Testis (tissue), 3 donors: ENCODE measurements around the gene LEF1. TPM values are rescaled to one million over a fixed set of nuclear protein-coding genes. Genes with fewer than 3 reads are reported as not detected.

Experiments used
- DNase-seq: peaks from one replicate; pipeline ENCODE4 v3.0.0-alpha.2; 2019
- H3K27ac ChIP-seq, 2 donors: fragments of 200-600 bp; sonication (generic); one replicate each; pipeline ENCODE4 v1.5.1; 2019
- H3K27me3 ChIP-seq: fragments of 200-600 bp; sonication (generic); one replicate; pipeline ENCODE4 v1.5.1; 2019
- H3K36me3 ChIP-seq: fragments of 200-600 bp; sonication (generic); one replicate; pipeline ENCODE4 v1.5.1; 2017; ENCODE audit warnings: low read depth; ENCODE audit errors: missing control alignments
- H3K4me1 ChIP-seq: fragments of 200-600 bp; sonication (generic); one replicate; pipeline ENCODE4 v1.5.1; 2019
- H3K4me3 ChIP-seq, 2 donors: fragments of 200-600 bp; sonication (generic); one replicate each; pipeline ENCODE4 v1.5.1; 2017 to 2019
- H3K9me3 ChIP-seq: fragments of 200-600 bp; sonication (generic); one replicate; pipeline ENCODE4 v1.5.1; 2017
- CTCF ChIP-seq, 3 experiments: fragments of 450-650 bp in 2 of 3; fragments of 200-600 bp in 1 of 3; sonication (generic) in 1 of 3; IDR thresholded peaks; one replicate each; pipeline ENCODE4 v1.5.1; 2016 to 2019; ENCODE audit warnings: antibody characterized with exemption in 3 of 3, mild to moderate bottlenecking in 2 of 3, moderate library complexity in 1 of 3
- POLR2A ChIP-seq: fragments of 450-650 bp; IDR thresholded peaks from one replicate; pipeline ENCODE4 v1.6.1; 2017; ENCODE audit warnings: antibody characterized with exemption, mild to moderate bottlenecking, moderate library complexity
- WGBS, 2 donors: methylation state at CpG; one replicate each; pipeline ENCODE4 v1.1.5; 2018; 5-methylcytosine and 5-hydroxymethylcytosine counted together
- intact Hi-C: fragments of 100-400 bp; cut with DNase I; formaldehyde crosslinking; loops from one replicate; pipeline ENCODE4 v1.15.1; 2023; ENCODE audit warnings: low total_unique reads
- polyA plus RNA-seq: library from polyadenylated mRNA; stranded (reverse); fragments of 350-450 nt; fragmentation: Illumina TruSeq; extraction: RNeasy Lipid Tissue Mini Kit (QIAGEN cat#74804); gene quantifications from one replicate; pipeline ENCODE4 v1.2.3, GENCODE V29; 2014; ENCODE audit warnings: low read depth, low replicate concordance; ENCODE audit not compliant: insufficient read depth
- total RNA-seq, 2 donors: library from RNA; depleted of rRNA; stranded (reverse); fragments of >200 nt; gene quantifications; one replicate each; pipeline ENCODE4 v1.2.3, GENCODE V29; 2016

LEF1 gene
- total and polyA plus RNA-seq, 3 donors from 2014 or later, result 35.0 to 63.5 (median 37.1) TPM

- TF ChIP-seq CTCF (IDR thresholded peaks at IDR 0.05) (no peak), POLR2A (no peak)
Observed at GRCh38 chr4:108156391-108156790, 12.3 kb downstream of the LEF1 start.

GRCh38 chr4:108155373-108155772 lies 13.4 kb downstream of the LEF1 start:
- intact Hi-C loops, result no loop called here
- H3K9me3 ChIP-seq, result no peaks in the 10 kb centered on the region
- WGBS, 2 donors, result 84 to 86% methylated on average over 7 of the region's 7 CpGs
- H3K36me3 ChIP-seq, result no peaks in the 10 kb centered on the region
- no peak overlapping the region for H3K4me3 ChIP-seq
- H3K27ac ChIP-seq, result no peak overlapping the region
- no peaks in the 10 kb centered on the region for H3K27me3 ChIP-seq
- TF ChIP-seq CTCF (IDR thresholded peaks at IDR 0.05), result no peak
- TF ChIP-seq POLR2A, result no peak
- H3K4me1 ChIP-seq, result no peaks in the 10 kb centered on the region
- DNase-seq, result no peak

More at GRCh38 chr4:108156391-108156790, 12.3 kb downstream of the LEF1 start:
- DNase-seq, result no peak
- no peak overlapping the region for H3K27ac ChIP-seq
- H3K9me3 ChIP-seq, result no peaks in the 10 kb centered on the region
- 76 to 83% methylated on average over 2 of the region's 2 CpGs for WGBS, 2 donors
- H3K27me3 ChIP-seq, result no peaks in the 10 kb centered on the region
- intact Hi-C loops, result no loop called here
- H3K4me1 ChIP-seq, result no peaks in the 10 kb centered on the region
- H3K4me3 ChIP-seq, result no peak overlapping the region
- no peaks in the 10 kb centered on the region for H3K36me3 ChIP-seq

- Histone ChIP-seq H3K27me3 (no peaks in the 10 kb centered on the region), H3K4me3 (no peak overlapping the region), H3K4me1 (no peaks in the 10 kb centered on the region), H3K27ac (no peak overlapping the region), H3K36me3 (no peaks in the 10 kb centered on the region), H3K9me3 (no peaks in the 10 kb centered on the region)
- WGBS, 2 donors, result 94 to 97% methylated on average over 1 of the region's 1 CpG
- intact Hi-C loops, result no loop called here
- no peak for TF ChIP-seq CTCF (IDR thresholded peaks at IDR 0.05)
- DNase-seq, result no peak
Observed at GRCh38 chr4:108152980-108153379, 15.8 kb downstream of the LEF1 start.

GRCh38 chr4:108149588-108150380 lies 18.9 kb downstream of the LEF1 start:
- WGBS, 2 donors, result 74 to 77% methylated on average over 3 of the region's 3 CpGs
- intact Hi-C loops, result no loop called here
- Histone ChIP-seq H3K27me3 (no peaks in the 10 kb centered on the region), H3K4me1 (no peaks in the 10 kb centered on the region), H3K36me3 (no peaks in the 10 kb centered on the region), H3K9me3 (no peaks in the 10 kb centered on the region), H3K4me3 (no peak overlapping the region), H3K27ac (no peak overlapping the region)
- DNase-seq, result no peak
- TF ChIP-seq CTCF (IDR thresholded peaks at IDR 0.05) (no peak), POLR2A (no peak)

- DNase-seq, result no peak
- intact Hi-C loops, result no loop called here
- no peaks in the 10 kb centered on the region for H3K27me3 ChIP-seq
- 87 to 90% methylated on average over 1 of the region's 1 CpG for WGBS, 2 donors
- H3K27ac ChIP-seq, result no peak overlapping the region
- no peak for TF ChIP-seq POLR2A
- no peak for TF ChIP-seq CTCF (IDR thresholded peaks at IDR 0.05)
- H3K4me3 ChIP-seq, result no peak overlapping the region
- no peaks in the 10 kb centered on the region for H3K36me3 ChIP-seq
- no peaks in the 10 kb centered on the region for H3K4me1 ChIP-seq
- no peaks in the 10 kb centered on the region for H3K9me3 ChIP-seq
Observed at GRCh38 chr4:108148316-108148715, 20.4 kb downstream of the LEF1 start.
